Endothelial cell of umbilical vein (primary cell): ENCODE measurements around the gene VTI1A. TPM values are rescaled to one million over a fixed set of nuclear protein-coding genes. Genes with fewer than 3 reads are reported as not detected.

Experiments used
- BruUV-seq: library from RNA; stranded (reverse); fragments of 400-500 nt; replicated peaks from 2 replicates; lab custom pipeline; 2021; lab: Mats Ljungman, UMichigan
- CTCF ChIA-PET: fragments of 300-600, 350-600 bp; sonication (Branson Sonifier 250); formaldehyde crosslinking; loops from one replicate; lab custom pipeline; 2021; ENCODE audit warnings: antibody characterized with exemption, inconsistent platforms; lab: Charles Lee
- POLR2A ChIA-PET: fragments of 300-600, 350-600 bp; sonication (Branson Sonifier 250); formaldehyde crosslinking; loops from one replicate; lab custom pipeline; 2021; ENCODE audit warnings: antibody characterized with exemption, inconsistent platforms; lab: Charles Lee
- DNase-seq: peaks from one replicate; pipeline ENCODE4 v3.0.0-alpha.2; 2011; ENCODE audit warnings: low read depth, low spot score
- FAIRE-seq: peaks from 2 replicates; lab custom pipeline; 2011; peaks lifted over from hg19 to GRCh38; lab: Jason Lieb, UNC
- H2AFZ ChIP-seq: 2 replicates; pipeline ENCODE4 v1.6.0; 2012; ENCODE audit warnings: low read depth, low read length, control low read depth, inconsistent platforms
- H3K27ac ChIP-seq: 2 replicates; pipeline ENCODE4 v1.5.1; 2011; ENCODE audit warnings: low read depth, mild to moderate bottlenecking, control low read depth, low read length, moderate library complexity; ENCODE audit not compliant: insufficient read depth
- H3K27me3 ChIP-seq, 2 experiments: 2 replicates each; pipeline versions ENCODE4 v1.6.0 to v1.6.1; 2011; ENCODE audit warnings: low read length in 2 of 2, mixed read lengths in 1 of 2; ENCODE audit not compliant: control insufficient read depth in 2 of 2, insufficient read depth in 2 of 2
- H3K36me3 ChIP-seq, 2 experiments: 2 replicates in 1 of 2; 3 replicates in 1 of 2; pipeline ENCODE4 v1.5.1; 2011; ENCODE audit warnings: low read length in 2 of 2, mild to moderate bottlenecking in 1 of 2, moderate library complexity in 1 of 2; ENCODE audit not compliant: control insufficient read depth in 2 of 2, insufficient read depth in 2 of 2; ENCODE audit errors: extremely low read depth in 1 of 2
- H3K4me1 ChIP-seq: 3 replicates; pipeline ENCODE4 v1.5.1; 2011; ENCODE audit warnings: mild to moderate bottlenecking, low read length; ENCODE audit not compliant: control insufficient read depth, insufficient read depth; ENCODE audit errors: extremely low read depth
- H3K4me2 ChIP-seq: 2 replicates; pipeline ENCODE4 v1.6.1; 2011; ENCODE audit warnings: low read length, control low read depth, mixed read lengths; ENCODE audit not compliant: insufficient read depth
- H3K4me3 ChIP-seq, 3 experiments: fragments of 200-600 bp in 1 of 3; sonication (generic), shearing (Covaris generic) in 1 of 3; replicated peaks in 1 of 3; 2 replicates each; pipeline ENCODE4 v1.5.1; 2011 to 2016; ENCODE audit warnings: control low read depth in 3 of 3, low read length in 3 of 3, mild to moderate bottlenecking in 2 of 3, inconsistent platforms in 1 of 3, low read depth in 1 of 3, moderate library complexity in 1 of 3; ENCODE audit not compliant: insufficient read depth in 1 of 3
- H3K79me2 ChIP-seq: 2 replicates; pipeline ENCODE4 v1.6.0; 2012; ENCODE audit warnings: low read length, inconsistent platforms; ENCODE audit not compliant: control insufficient read depth, insufficient read depth
- H3K9ac ChIP-seq: replicated peaks from 2 replicates; pipeline ENCODE3; 2011; ENCODE audit warnings: low read length, control low read depth; ENCODE audit not compliant: insufficient read depth; ENCODE audit errors: extremely low read depth
- H3K9me1 ChIP-seq: replicated peaks from 3 replicates; pipeline ENCODE4 v1.6.0; 2011; ENCODE audit warnings: mild to moderate bottlenecking, low read length; ENCODE audit not compliant: control insufficient read depth, insufficient read depth; ENCODE audit errors: extremely low read depth
- H3K9me3 ChIP-seq: replicated peaks from 2 replicates; pipeline ENCODE4 v1.5.1; 2012; ENCODE audit warnings: low read length, inconsistent platforms; ENCODE audit not compliant: control insufficient read depth, insufficient read depth
- H4K20me1 ChIP-seq: replicated peaks from 2 replicates; pipeline ENCODE3; 2011; ENCODE audit warnings: mild to moderate bottlenecking, low read length; ENCODE audit not compliant: control insufficient read depth, insufficient read depth; ENCODE audit errors: extremely low read depth
- EZH2 ChIP-seq: IDR thresholded peaks from 2 replicates; pipeline ENCODE4 v1.6.1; 2012; ENCODE audit warnings: borderline replicate concordance, low read depth, mild to moderate bottlenecking, moderate library complexity, low read length, inconsistent platforms; ENCODE audit not compliant: severe bottlenecking
- FOS ChIP-seq: IDR thresholded peaks from 2 replicates; pipeline ENCODE4 v1.6.1; 2011; ENCODE audit warnings: mild to moderate bottlenecking, low read length, moderate library complexity, borderline replicate concordance; ENCODE audit not compliant: insufficient read depth
- GATA2 ChIP-seq: IDR thresholded peaks from 2 replicates; pipeline ENCODE4 v1.7.0; 2011; ENCODE audit warnings: low read depth, mild to moderate bottlenecking, moderate library complexity, mixed read lengths, low read length; ENCODE audit not compliant: insufficient read length, insufficient read depth
- JUN ChIP-seq: IDR thresholded peaks from 2 replicates; pipeline ENCODE4 v1.6.1; 2011; ENCODE audit warnings: borderline replicate concordance, low read depth; ENCODE audit not compliant: insufficient read length, insufficient read depth
- MYC ChIP-seq: IDR thresholded peaks from one replicate; pipeline ENCODE4 v1.6.1; 2011; ENCODE audit warnings: mild to moderate bottlenecking, low read depth, low read length
- POLR2A ChIP-seq: IDR thresholded peaks from 2 replicates; pipeline ENCODE4 v1.6.1; 2012; ENCODE audit warnings: low read depth, mild to moderate bottlenecking, control low read depth, low read length
- POLR2AphosphoS5 ChIP-seq: IDR thresholded peaks from 2 replicates; pipeline ENCODE4 v1.6.1; 2012; ENCODE audit warnings: low read depth, mild to moderate bottlenecking, control low read depth, low read length, moderate library complexity; ENCODE audit not compliant: insufficient read depth
- dilution Hi-C: fragments of 300-500 bp; cut with MboI; formaldehyde crosslinking; loops from one replicate; pipeline ENCODE4 v1.15.0; 2019; ENCODE audit warnings: low sequenced_read_pairs; ENCODE audit not compliant: extremely low pct_ligation_motif_present
- intact Hi-C: fragments of 100-400 bp; cut with micrococcal nuclease; formaldehyde crosslinking; loops from one replicate; pipeline ENCODE4 v1.10.0; 2022
- polyA plus RNA-seq, 4 experiments: library from polyadenylated mRNA; depleted of rRNA in 3 of 4; stranded (reverse) in 3 of 4; unstranded in 1 of 4; fragments of >200 nt; gene quantifications; 2 replicates each; pipeline versions ENCODE4 v1.2.1 to v1.2.3, GENCODE V29; 2011 to 2012; ENCODE audit warnings: missing spikeins in 1 of 4
- total RNA-seq: library from RNA; stranded (reverse); gene quantifications from 2 replicates; pipeline ENCODE4 v1.2.3, GENCODE V29; 2021
- TF ChIP-seq, protein P1 (sequence below), 2 donors: IDR thresholded peaks; 1 replicate in 1 of 2; 2 replicates in 1 of 2; pipeline ENCODE4 v1.5.1; 2011; ENCODE audit warnings: low read length in 2 of 2, mild to moderate bottlenecking in 2 of 2, moderate library complexity in 2 of 2, control low read depth in 1 of 2, inconsistent platforms in 1 of 2, low read depth in 1 of 2; ENCODE audit not compliant: insufficient read depth in 1 of 2; ENCODE audit errors: extremely low read depth in 1 of 2
- TF ChIP-seq, protein P2 (sequence below): IDR thresholded peaks from 2 replicates; pipeline ENCODE4 v1.6.1; 2011; ENCODE audit not compliant: insufficient read depth, insufficient read length

The VTI1A gene
- total and polyA plus RNA-seq, 2 donors (not counting 3 experiments of a cell fraction or from before 2014, with no cell fraction given) = 10.8 to 35.6 TPM

DNA sequence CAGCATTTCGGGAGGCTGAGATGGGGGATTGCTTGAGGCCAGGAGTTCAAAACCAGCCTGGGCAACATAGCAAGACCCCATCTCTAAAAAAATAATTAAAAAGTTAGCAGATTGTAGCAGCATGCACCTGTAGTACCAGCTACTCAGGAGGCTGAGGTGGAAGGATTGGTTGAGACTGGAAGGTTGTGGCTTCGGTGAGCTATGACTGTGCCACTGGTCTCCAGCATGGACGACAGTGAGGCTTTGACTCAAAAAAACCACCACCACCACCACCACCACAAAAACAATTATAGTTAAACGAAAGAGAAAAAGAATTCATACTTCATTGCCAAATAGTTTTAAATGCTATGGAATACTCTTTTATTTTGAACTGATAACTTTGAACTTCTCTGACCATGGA, 63.4 kb downstream of the VTI1A start:
- ChIA-PET POLR2A (no interaction called here), CTCF (no interaction called here)
- Histone ChIP-seq H3K79me2 (no peaks in the 10 kb centered on the region), H4K20me1 (peaks cover 3% of the 10 kb centered on the region), H3K4me3 (no peak overlapping the region), H3K4me2 (no peak overlapping the region), H3K4me1 (no peaks in the 10 kb centered on the region), H3K27me3 (no peaks in the 10 kb centered on the region), H3K36me3 (no peaks in the 10 kb centered on the region), H3K27ac (no peak overlapping the region), H3K9me3 (no peaks in the 10 kb centered on the region), H3K9me1 (no peaks in the 10 kb centered on the region), H2AFZ (no peak overlapping the region), H3K9ac (no peak overlapping the region)
- FAIRE-seq (no peak), DNase-seq (no peak)
- intact Hi-C loops (no loop called here), dilution Hi-C loops (no loop called here)
- TF ChIP-seq JUN = no peak
- no peak for TF ChIP-seq POLR2A
- TF ChIP-seq, protein P1, sequence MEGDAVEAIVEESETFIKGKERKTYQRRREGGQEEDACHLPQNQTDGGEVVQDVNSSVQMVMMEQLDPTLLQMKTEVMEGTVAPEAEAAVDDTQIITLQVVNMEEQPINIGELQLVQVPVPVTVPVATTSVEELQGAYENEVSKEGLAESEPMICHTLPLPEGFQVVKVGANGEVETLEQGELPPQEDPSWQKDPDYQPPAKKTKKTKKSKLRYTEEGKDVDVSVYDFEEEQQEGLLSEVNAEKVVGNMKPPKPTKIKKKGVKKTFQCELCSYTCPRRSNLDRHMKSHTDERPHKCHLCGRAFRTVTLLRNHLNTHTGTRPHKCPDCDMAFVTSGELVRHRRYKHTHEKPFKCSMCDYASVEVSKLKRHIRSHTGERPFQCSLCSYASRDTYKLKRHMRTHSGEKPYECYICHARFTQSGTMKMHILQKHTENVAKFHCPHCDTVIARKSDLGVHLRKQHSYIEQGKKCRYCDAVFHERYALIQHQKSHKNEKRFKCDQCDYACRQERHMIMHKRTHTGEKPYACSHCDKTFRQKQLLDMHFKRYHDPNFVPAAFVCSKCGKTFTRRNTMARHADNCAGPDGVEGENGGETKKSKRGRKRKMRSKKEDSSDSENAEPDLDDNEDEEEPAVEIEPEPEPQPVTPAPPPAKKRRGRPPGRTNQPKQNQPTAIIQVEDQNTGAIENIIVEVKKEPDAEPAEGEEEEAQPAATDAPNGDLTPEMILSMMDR (IDR thresholded peaks at IDR 0.05; ENCODE audit: extremely low read depth in 1 of 2, insufficient read depth in 1 of 2, low read depth in 1 of 2, low read length in 2 of 2) = no peak
- no peak for TF ChIP-seq MYC
- no peak for TF ChIP-seq GATA2
- no peak for TF ChIP-seq FOS
- TF ChIP-seq, protein P2, sequence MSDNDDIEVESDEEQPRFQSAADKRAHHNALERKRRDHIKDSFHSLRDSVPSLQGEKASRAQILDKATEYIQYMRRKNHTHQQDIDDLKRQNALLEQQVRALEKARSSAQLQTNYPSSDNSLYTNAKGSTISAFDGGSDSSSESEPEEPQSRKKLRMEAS = no peak
- no peak for TF ChIP-seq POLR2AphosphoS5
- no peak for TF ChIP-seq EZH2
- no TSS peak for BruUV-seq
